22Rv1 (cell line): ENCODE results near the gene ARHGDIB.

Source experiments
- H3K27ac ChIP-seq: fragments of 450-650 bp; 2 replicates; pipeline ENCODE4 v1.5.1; 2017
- CTCF ChIP-seq: fragments of 450-650 bp; IDR thresholded peaks from 2 replicates; pipeline ENCODE4 v1.5.1; 2017; ENCODE audit warnings: mild to moderate bottlenecking
- ZFX ChIP-seq: fragments of 450-650 bp; IDR thresholded peaks from 2 replicates; pipeline ENCODE4 v1.6.1; 2017; ENCODE audit warnings: antibody characterized with exemption, borderline replicate concordance

ARHGDIB gene

GRCh38 chr12:14952299-14952921, 9.0 kb downstream of the ARHGDIB start:
- TF ChIP-seq ZFX (no peak), CTCF (no peak)
- no peak overlapping the region for H3K27ac ChIP-seq

GRCh38 chr12:14951851-14952250, 9.6 kb downstream of the ARHGDIB start:
- H3K27ac ChIP-seq, result no peak overlapping the region
- TF ChIP-seq CTCF (no peak), ZFX (no peak)

- TF ChIP-seq ZFX (no peak), CTCF (no peak)
- H3K27ac ChIP-seq, result no peak overlapping the region
Observed at GRCh38 chr12:14950982-14951746, 10.2 kb downstream of the ARHGDIB start.

GRCh38 chr12:14950421-14950820, 11.0 kb downstream of the ARHGDIB start:
- no peak overlapping the region for H3K27ac ChIP-seq
- TF ChIP-seq ZFX (no peak), CTCF (no peak)

GRCh38 chr12:14949631-14950030, 11.8 kb downstream of the ARHGDIB start:
- TF ChIP-seq CTCF, result no peak
- H3K27ac ChIP-seq, result no peak overlapping the region

GRCh38 chr12:14948672-14949071, 12.7 kb downstream of the ARHGDIB start:
- H3K27ac ChIP-seq, result no peak overlapping the region
- TF ChIP-seq ZFX, result no peak
- no peak for TF ChIP-seq CTCF

- TF ChIP-seq ZFX, result no peak
- TF ChIP-seq CTCF, result no peak
- H3K27ac ChIP-seq, result no peak overlapping the region
Observed at GRCh38 chr12:14946861-14947260, 14.5 kb downstream of the ARHGDIB start.
